Activated CD8-positive, alpha-beta T cell treated with anti-CD3 and anti-CD28 coated beads for 36 hours (primary cell): ENCODE measurements around the gene CD27. TPM values are rescaled to one million over a fixed set of nuclear protein-coding genes. Genes with fewer than 3 reads are reported as not detected.

Experiments
- ATAC-seq: fragments of 200-7000 bp; cut with Tn5 transposase; one replicate; pipeline ENCODE4 v1.10.0; 2021; ENCODE audit warnings: mild to moderate bottlenecking, moderate library complexity
- CTCF ChIA-PET: fragments of 350-600 bp; sonication (Branson Sonifier 250); formaldehyde crosslinking; loops from one replicate; lab custom pipeline; 2021; ENCODE audit warnings: antibody characterized with exemption; lab: Charles Lee
- POLR2A ChIA-PET: fragments of 350-600 bp; sonication (Branson Sonifier 250); formaldehyde crosslinking; loops from one replicate; lab custom pipeline; 2021; ENCODE audit warnings: antibody characterized with exemption; lab: Charles Lee
- DNase-seq: peaks from one replicate; pipeline ENCODE4 v3.0.0-alpha.2; 2020
- H3K27ac Mint-ChIP-seq: one replicate; pipeline ENCODE4 v1.8.0; 2021; ENCODE audit warnings: mild to moderate bottlenecking, mixed read lengths
- H3K27me3 Mint-ChIP-seq: one replicate; pipeline ENCODE4 v1.8.0; 2021; ENCODE audit warnings: mixed read lengths
- H3K36me3 Mint-ChIP-seq: one replicate; pipeline ENCODE4 v1.8.0; 2021; ENCODE audit warnings: low read depth, mixed read lengths
- H3K4me1 Mint-ChIP-seq: one replicate; pipeline ENCODE4 v1.8.0; 2021; ENCODE audit warnings: low read depth, mixed read lengths
- H3K4me3 Mint-ChIP-seq: one replicate; pipeline ENCODE4 v1.8.0; 2021; ENCODE audit warnings: mild to moderate bottlenecking, moderate library complexity, mixed read lengths
- H3K9me3 Mint-ChIP-seq: one replicate; pipeline ENCODE4 v1.8.0; 2021; ENCODE audit warnings: mixed read lengths
- intact Hi-C: fragments of 100-400 bp; cut with micrococcal nuclease; formaldehyde crosslinking; loops from one replicate; pipeline ENCODE4 v1.10.0; 2022
- total RNA-seq, 2 experiments: library from RNA; stranded (reverse); gene quantifications; one replicate each; pipeline ENCODE4 v1.2.3, GENCODE V29; 2021
- TF ChIP-seq, protein P1 (sequence below): fragments of 200-600 bp; IDR thresholded peaks from one replicate; pipeline ENCODE4 v1.8.0; 2022; ENCODE audit warnings: antibody characterized with exemption, mild to moderate bottlenecking

The CD27 gene
- total RNA-seq, 2 experiments from 2014 or later = 160 to 164 TPM

GRCh38 chr12:6420364-6420763 is 24.4 kb upstream of the CD27 start:
- POLR2A ChIA-PET = interaction anchor here (1.5 kb wide), 1 partner anchor 42 kb away, joined by 3 read pairs; no protein-coding TSS in a partner anchor
- no peaks in the 10 kb centered on the region for H3K27me3 Mint-ChIP-seq
- H3K4me3 Mint-ChIP-seq = no peak overlapping the region
- peaks cover 28% of the 10 kb centered on the region for H3K4me1 Mint-ChIP-seq
- ATAC-seq (no peak), DNase-seq (no peak)
- H3K36me3 Mint-ChIP-seq = no peaks in the 10 kb centered on the region
- no peak overlapping the region for H3K27ac Mint-ChIP-seq
- intact Hi-C loops = loop anchor here (10.0 kb wide), 1 partner anchor 86 kb away; no protein-coding TSS in a partner anchor
- H3K9me3 Mint-ChIP-seq = no peaks in the 10 kb centered on the region
- TF ChIP-seq, protein P1, sequence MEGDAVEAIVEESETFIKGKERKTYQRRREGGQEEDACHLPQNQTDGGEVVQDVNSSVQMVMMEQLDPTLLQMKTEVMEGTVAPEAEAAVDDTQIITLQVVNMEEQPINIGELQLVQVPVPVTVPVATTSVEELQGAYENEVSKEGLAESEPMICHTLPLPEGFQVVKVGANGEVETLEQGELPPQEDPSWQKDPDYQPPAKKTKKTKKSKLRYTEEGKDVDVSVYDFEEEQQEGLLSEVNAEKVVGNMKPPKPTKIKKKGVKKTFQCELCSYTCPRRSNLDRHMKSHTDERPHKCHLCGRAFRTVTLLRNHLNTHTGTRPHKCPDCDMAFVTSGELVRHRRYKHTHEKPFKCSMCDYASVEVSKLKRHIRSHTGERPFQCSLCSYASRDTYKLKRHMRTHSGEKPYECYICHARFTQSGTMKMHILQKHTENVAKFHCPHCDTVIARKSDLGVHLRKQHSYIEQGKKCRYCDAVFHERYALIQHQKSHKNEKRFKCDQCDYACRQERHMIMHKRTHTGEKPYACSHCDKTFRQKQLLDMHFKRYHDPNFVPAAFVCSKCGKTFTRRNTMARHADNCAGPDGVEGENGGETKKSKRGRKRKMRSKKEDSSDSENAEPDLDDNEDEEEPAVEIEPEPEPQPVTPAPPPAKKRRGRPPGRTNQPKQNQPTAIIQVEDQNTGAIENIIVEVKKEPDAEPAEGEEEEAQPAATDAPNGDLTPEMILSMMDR = no peak
- CTCF ChIA-PET = interaction anchor here (0.8 to 1.4 kb wide), 3 partner anchors 11 to 45 kb away, joined by 4 to 5 read pairs (median 4); no protein-coding TSS in a partner anchor

- DNase-seq = peak; percentile 87
- POLR2A ChIA-PET = interaction anchor here (0.9 to 8.0 kb wide), 10 partner anchors 9 to 114 kb away, joined by 3 to 104 read pairs (median 29); partner anchors contain the start of genes CD27, GAPDH, MRPL51 and TAPBPL
- CTCF ChIA-PET = interaction anchor here (0.6 to 8.2 kb wide), 30 partner anchors 9 to 135 kb away, joined by 3 to 145 read pairs (median 4); partner anchors contain the start of genes CD27, MRPL51, TAPBPL and VAMP1
- ATAC-seq = peak; percentile 55
- Mint-ChIP-seq H3K9me3 (no peaks in the 10 kb centered on the region), H3K36me3 (no peaks in the 10 kb centered on the region), H3K4me1 (peaks cover 46% of the 10 kb centered on the region), H3K27ac (peak overlapping the region; percentile 93), H3K27me3 (no peaks in the 10 kb centered on the region), H3K4me3 (peak overlapping the region; percentile 50)
- intact Hi-C loops = loop anchor here (1.0 to 10.0 kb wide), 2 partner anchors 42 to 89 kb away; no protein-coding TSS in a partner anchor
- TF ChIP-seq, protein P1 = peak; percentile 80
Measured at GRCh38 chr12:6423267-6424007, 21.3 kb upstream of the CD27 start.

- Mint-ChIP-seq H3K27ac (peak overlapping the region; percentile 93), H3K27me3 (no peaks in the 10 kb centered on the region), H3K9me3 (no peaks in the 10 kb centered on the region), H3K4me1 (peaks cover 48% of the 10 kb centered on the region), H3K4me3 (peak overlapping the region; percentile 50), H3K36me3 (no peaks in the 10 kb centered on the region)
- intact Hi-C loops = loop anchor here (10.0 kb wide), 1 partner anchor 89 kb away; no protein-coding TSS in a partner anchor
- CTCF ChIA-PET = interaction anchor here (0.6 to 8.2 kb wide), 29 partner anchors 10 to 300 kb away, joined by 3 to 145 read pairs (median 5); partner anchors contain the start of genes CD27, COPS7A, MRPL51 and TAPBPL
- ATAC-seq = peak; percentile 1
- TF ChIP-seq, protein P1 = no peak
- DNase-seq = no peak
- POLR2A ChIA-PET = interaction anchor here (0.6 to 8.0 kb wide), 12 partner anchors 8 to 113 kb away, joined by 3 to 104 read pairs (median 10); partner anchors contain the start of genes CD27, GAPDH, MRPL51 and TAPBPL
Measured at GRCh38 chr12:6424008-6424347, 20.8 kb upstream of the CD27 start.

- Mint-ChIP-seq H3K27ac (peak overlapping the region; percentile 85), H3K27me3 (no peaks in the 10 kb centered on the region), H3K36me3 (no peaks in the 10 kb centered on the region), H3K4me1 (peaks cover 52% of the 10 kb centered on the region), H3K9me3 (no peaks in the 10 kb centered on the region), H3K4me3 (peak overlapping the region; percentile 37)
- ChIA-PET POLR2A (interaction anchor here (0.6 to 8.0 kb wide), 11 partner anchors 19 to 132 kb away, joined by 3 to 104 read pairs (median 28); partner anchors contain the start of genes CD27, GAPDH, MRPL51 and TAPBPL), CTCF (interaction anchor here (0.8 to 8.2 kb wide), 15 partner anchors 10 to 299 kb away, joined by 3 to 145 read pairs (median 12); partner anchors contain the start of genes CD27, COPS7A, MRPL51 and TAPBPL)
- intact Hi-C loops = loop anchor here (5.0 to 10.0 kb wide), 2 partner anchors 90 to 112 kb away; no protein-coding TSS in a partner anchor
- ATAC-seq = no peak
- no peak for DNase-seq
- TF ChIP-seq, protein P1 = no peak
Measured at GRCh38 chr12:6424866-6425265, 19.9 kb upstream of the CD27 start.
